ENCODE measurements around the gene INPP5K.

DNA sequence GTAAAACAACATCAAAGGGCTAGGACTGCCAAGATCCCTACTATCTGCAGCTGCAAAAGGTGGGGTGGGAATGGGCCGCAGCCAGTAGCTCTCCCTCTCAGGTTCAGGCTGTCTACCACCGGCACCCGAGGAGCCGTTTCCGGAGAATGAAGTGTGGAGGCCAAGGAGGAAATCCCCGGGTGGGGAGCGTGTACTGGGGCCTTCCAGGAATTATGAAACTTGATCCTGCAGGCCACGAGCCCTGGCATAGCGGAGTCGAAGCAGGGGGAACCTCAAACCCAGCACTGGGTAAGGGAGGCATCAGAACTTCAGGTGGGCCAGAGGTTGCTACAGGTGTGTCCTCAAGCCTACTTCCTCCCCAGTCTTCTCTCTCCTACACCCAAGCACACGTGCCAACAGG, 5.1 kb downstream of the INPP5K start:
- TF ChIP-seq, protein P1, sequence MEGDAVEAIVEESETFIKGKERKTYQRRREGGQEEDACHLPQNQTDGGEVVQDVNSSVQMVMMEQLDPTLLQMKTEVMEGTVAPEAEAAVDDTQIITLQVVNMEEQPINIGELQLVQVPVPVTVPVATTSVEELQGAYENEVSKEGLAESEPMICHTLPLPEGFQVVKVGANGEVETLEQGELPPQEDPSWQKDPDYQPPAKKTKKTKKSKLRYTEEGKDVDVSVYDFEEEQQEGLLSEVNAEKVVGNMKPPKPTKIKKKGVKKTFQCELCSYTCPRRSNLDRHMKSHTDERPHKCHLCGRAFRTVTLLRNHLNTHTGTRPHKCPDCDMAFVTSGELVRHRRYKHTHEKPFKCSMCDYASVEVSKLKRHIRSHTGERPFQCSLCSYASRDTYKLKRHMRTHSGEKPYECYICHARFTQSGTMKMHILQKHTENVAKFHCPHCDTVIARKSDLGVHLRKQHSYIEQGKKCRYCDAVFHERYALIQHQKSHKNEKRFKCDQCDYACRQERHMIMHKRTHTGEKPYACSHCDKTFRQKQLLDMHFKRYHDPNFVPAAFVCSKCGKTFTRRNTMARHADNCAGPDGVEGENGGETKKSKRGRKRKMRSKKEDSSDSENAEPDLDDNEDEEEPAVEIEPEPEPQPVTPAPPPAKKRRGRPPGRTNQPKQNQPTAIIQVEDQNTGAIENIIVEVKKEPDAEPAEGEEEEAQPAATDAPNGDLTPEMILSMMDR (IDR thresholded peaks at IDR 0.05; ENCODE audit: low read depth, low read length), result no peak
- TF ChIP-seq POLR2A (IDR thresholded peaks at IDR 0.05; ENCODE audit: extremely low read depth, insufficient read length) (no peak), MYC (IDR thresholded peaks at IDR 0.05; ENCODE audit: low read depth, low read length) (no peak)

Data from NB4 (cell line).